ENCODE results near the gene VRK3. TPM values are rescaled to one million over a fixed set of nuclear protein-coding genes. Genes with fewer than 3 reads are reported as not detected.

The VRK3 gene
- total RNA-seq, 2 experiments from 2014 or later: 52.4 to 61.2 TPM

- DNase-seq (peak; percentile 95), ATAC-seq (peak; percentile 45)
- CTCF ChIA-PET: interaction anchor here (0.5 to 1.8 kb wide), 7 partner anchors 18 to 996 kb away, joined by 3 to 6 read pairs (median 3); partner anchors contain the start of gene MED25
- Mint-ChIP-seq H3K9me3 (ENCODE audit: low read depth) (peaks cover 6% of the 10 kb centered on the region), H3K27ac (peak within 1 kb of the TSS; percentile 98), H3K27me3 (no peaks in the 10 kb centered on the region), H3K4me3 (peak within 1 kb of the TSS; percentile 96), H3K36me3 (ENCODE audit: low read depth) (peaks cover 61% of the 10 kb centered on the region), H3K4me1 (peaks cover 65% of the 10 kb centered on the region)
- intact Hi-C loops (cut with DNase I, micrococcal nuclease): loop anchor here (1.0 to 5.0 kb wide), 16 partner anchors 32 to 844 kb away; partner anchors contain the start of genes AKT1S1 (in 2 of the 2), TBC1D17 (in 2 of the 2), VRK3 (in 2 of the 2) and NR1H2 (in 1 of the 2)
- POLR2A ChIA-PET: interaction anchor here (0.6 to 3.5 kb wide), 10 partner anchors 18 to 446 kb away, joined by 3 to 17 read pairs (median 6); partner anchors contain the start of genes AKT1S1, IL4I1, PNKP and PTOV1
Observed at GRCh38 chr19:49929121-49929610, 96.0 kb downstream of the VRK3 start, which contains the start of the genes ATF5 and NUP62. Gene ATF5 (plus strand): TSS chr19:49929205. CDS start chr19:49930851, 1,646 bp downstream. Gene NUP62 (minus strand): TSS chr19:49929504. CDS start chr19:49909807, 19,697 bp downstream.

GRCh38 chr19:49927526-49928264 is 97.5 kb downstream of the VRK3 start:
- ATAC-seq (no peak), DNase-seq (no peak)
- Mint-ChIP-seq H3K4me3 (peak overlapping the region; percentile 96), H3K36me3 (ENCODE audit: low read depth) (peaks cover 69% of the 10 kb centered on the region), H3K4me1 (peaks cover 61% of the 10 kb centered on the region), H3K27ac (peak overlapping the region; percentile 87), H3K27me3 (no peaks in the 10 kb centered on the region), H3K9me3 (ENCODE audit: low read depth) (peaks cover 6% of the 10 kb centered on the region)
- ChIA-PET CTCF (interaction anchor here (0.8 to 1.3 kb wide), 2 partner anchors 16 to 35 kb away, joined by 3 to 6 read pairs; no protein-coding TSS in a partner anchor), POLR2A (interaction anchor here (0.6 to 3.5 kb wide), 4 partner anchors 9 to 31 kb away, joined by 3 to 16 read pairs (median 8); partner anchors contain the start of gene IL4I1)
- intact Hi-C loops (cut with DNase I, micrococcal nuclease): loop anchor here (2.0 to 5.0 kb wide), 3 partner anchors 35 to 843 kb away; partner anchors contain the start of gene SNRNP70 (in 1 of the 2)

GRCh38 chr19:49926515-49926914 is 98.7 kb downstream of the VRK3 start:
- Mint-ChIP-seq H3K4me1 (peaks cover 63% of the 10 kb centered on the region), H3K27me3 (no peaks in the 10 kb centered on the region), H3K27ac (no peak overlapping the region), H3K9me3 (ENCODE audit: low read depth) (peaks cover 3% of the 10 kb centered on the region), H3K36me3 (ENCODE audit: low read depth) (peaks cover 69% of the 10 kb centered on the region), H3K4me3 (peak overlapping the region; percentile 17)
- intact Hi-C loops (cut with DNase I, micrococcal nuclease): loop anchor here in 1 of 2 experiments (5.0 kb wide), 1 partner anchor 34 kb away; no protein-coding TSS in a partner anchor
- no peak for DNase-seq
- no peak for ATAC-seq
- CTCF ChIA-PET: interaction anchor here (0.6 kb wide), 1 partner anchor 923 kb away, joined by 3 read pairs; no protein-coding TSS in a partner anchor
- POLR2A ChIA-PET: no interaction called here

Other genes starting within 250 kb of the VRK3 start
- 10 to 100 TPM; 15.6 to 18.8 TPM for gene FUZ, start 212.1 kb downstream of the VRK3 start, total RNA-seq
- 10 to 100 TPM; 39.6 to 49.9 TPM for gene MED25, start 207.1 kb downstream of the VRK3 start, total RNA-seq
- gene PTOV1, start 174.2 kb downstream of the VRK3 start, total RNA-seq: 100 to 1,000 TPM in 1 of 2 experiments, 10 to 100 TPM in 1; 76.9 to 104 TPM
- 10 to 100 TPM; 59.5 to 65.7 TPM for gene PNKP, start 157.8 kb downstream of the VRK3 start, total RNA-seq
- 10 to 100 TPM; 16.1 to 20.3 TPM for gene AKT1S1, start 148.0 kb downstream of the VRK3 start, total RNA-seq
- gene TBC1D17, start 147.7 kb downstream of the VRK3 start, total RNA-seq: 10 to 100 TPM; 29.1 to 29.6 TPM
- gene IL4I1, start 128.5 kb downstream of the VRK3 start, total RNA-seq: 10 to 100 TPM; 21.2 to 22.2 TPM
- gene ATF5, start 96.2 kb downstream of the VRK3 start, total RNA-seq: 10 to 100 TPM; 12.5 to 14.1 TPM
- 100 to 1,000 TPM; 127 to 188 TPM for gene NUP62, start 95.9 kb downstream of the VRK3 start, total RNA-seq
- gene SIGLEC11, start 64.2 kb downstream of the VRK3 start, total RNA-seq: not detected
- gene ZNF473, start 633 bp upstream of the VRK3 start, total RNA-seq: 10 to 100 TPM; 10.9 to 12.5 TPM
- not detected for gene IZUMO2, start 137.9 kb upstream of the VRK3 start, total RNA-seq
- gene MYH14, start 178.2 kb upstream of the VRK3 start, total RNA-seq: not detected